HFFc6 (cell line): ENCODE results near the gene PPM1E. TPM values are rescaled to one million over a fixed set of nuclear protein-coding genes. Genes with fewer than 3 reads are reported as not detected.
"Not testable (repeated sequence)": the region's sequence is repeated elsewhere in the genome, so short reads cannot be mapped to it uniquely, and the experiment has no call there.

Experiments used
- DNase-seq: peaks from one replicate; pipeline ENCODE4 v3.0.0-alpha.2; 2018
- H3K27ac Mint-ChIP-seq: 2 replicates; pipeline ENCODE4 v1.8.0; 2020; ENCODE audit warnings: mild to moderate bottlenecking, mixed read lengths
- H3K27me3 Mint-ChIP-seq: 2 replicates; pipeline ENCODE4 v1.8.0; 2021; ENCODE audit warnings: mild to moderate bottlenecking, moderate library complexity, mixed read lengths; ENCODE audit not compliant: insufficient read depth
- H3K36me3 Mint-ChIP-seq: 2 replicates; pipeline ENCODE4 v1.8.0; 2021; ENCODE audit warnings: low read depth, mixed read lengths
- H3K4me1 Mint-ChIP-seq: 2 replicates; pipeline ENCODE4 v1.8.0; 2020; ENCODE audit warnings: low read depth, mixed read lengths
- H3K4me3 Mint-ChIP-seq: 2 replicates; pipeline ENCODE4 v1.8.0; 2020; ENCODE audit warnings: mild to moderate bottlenecking, moderate library complexity, mixed read lengths
- H3K9me3 Mint-ChIP-seq: 2 replicates; pipeline ENCODE4 v1.8.0; 2020; ENCODE audit warnings: mild to moderate bottlenecking, mixed read lengths
- CTCF ChIP-seq: fragments of 200-600 bp; sonication (generic); IDR thresholded peaks from 2 replicates; pipeline ENCODE4 v1.5.0; 2021; ENCODE audit warnings: antibody characterized with exemption, mild to moderate bottlenecking
- total RNA-seq, 6 experiments: library from RNA; stranded (reverse); fragmentation: NEBNext Ultra II Directional; extraction: Animal tissue kit (Norgen Biotek cat#: 25700); gene quantifications; 2 replicates in 1 of 6; 3 replicates in 5 of 6; pipeline ENCODE4 v1.2.3, GENCODE V29; 2021

The PPM1E gene
- total RNA-seq, 6 experiments from 2014 or later = not detected

GRCh38 chr17:58789831-58790230 is 34.2 kb downstream of the PPM1E start:
- no peak overlapping the region for H3K27ac Mint-ChIP-seq
- H3K36me3 Mint-ChIP-seq = no peaks in the 10 kb centered on the region

DNA sequence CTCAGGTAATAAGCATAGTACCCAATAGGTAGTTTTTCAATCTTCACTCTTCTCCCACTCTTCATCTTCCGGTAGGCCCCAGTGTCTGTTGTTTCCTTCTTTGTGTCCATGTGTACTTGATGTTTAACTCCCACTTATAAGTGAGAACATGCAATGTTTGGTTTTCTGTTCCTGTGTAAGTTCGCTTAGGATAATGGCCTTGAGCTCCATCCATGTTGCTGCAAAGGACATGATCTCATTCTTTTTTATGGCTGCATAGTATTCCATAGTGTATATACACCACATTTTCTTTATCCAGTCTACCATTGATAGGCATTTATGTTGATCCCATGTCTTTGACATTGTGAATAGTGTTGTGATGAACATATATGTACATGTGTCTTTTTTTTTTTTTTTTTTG is 38.9 kb downstream of the PPM1E start:
- not testable (repeated sequence) for H3K27ac Mint-ChIP-seq, H3K4me1 Mint-ChIP-seq, H3K36me3 Mint-ChIP-seq, DNase-seq, H3K4me3 Mint-ChIP-seq, H3K9me3 Mint-ChIP-seq
- H3K27me3 Mint-ChIP-seq = peaks cover 21% of the 10 kb centered on the region

More at GRCh38 chr17:58789831-58790230, 34.2 kb downstream of the PPM1E start:
- TF ChIP-seq CTCF = no peak
- Mint-ChIP-seq H3K9me3 (no peaks in the 10 kb centered on the region), H3K4me3 (no peak overlapping the region), H3K4me1 (peaks cover 15% of the 10 kb centered on the region), H3K27me3 (peaks cover 19% of the 10 kb centered on the region)
- DNase-seq = no peak

DNA sequence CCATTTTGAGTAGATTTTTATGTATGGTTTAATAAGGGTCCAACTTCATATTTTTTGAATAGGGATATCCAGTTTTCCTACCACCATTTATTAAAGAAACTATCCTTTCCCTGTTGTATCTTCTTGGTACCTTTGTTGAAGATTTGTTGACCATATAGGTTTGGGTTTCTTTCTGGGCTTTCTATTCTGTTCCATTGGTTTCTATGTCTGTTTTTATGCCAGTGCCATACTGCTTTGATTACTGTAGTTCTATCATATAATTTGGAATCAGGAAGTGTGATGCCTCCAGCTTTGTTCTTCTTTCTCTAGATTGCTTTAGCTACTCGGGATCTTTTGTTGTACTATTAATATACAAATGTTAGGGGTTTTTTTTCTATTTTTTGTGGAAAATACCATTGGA is 46.5 kb downstream of the PPM1E start:
- H3K9me3 Mint-ChIP-seq = no peaks in the 10 kb centered on the region; the same call in none of the 2 replicates
- H3K27ac Mint-ChIP-seq = no peak overlapping the region
- peaks cover 4% of the 10 kb centered on the region for H3K27me3 Mint-ChIP-seq
- no peaks in the 10 kb centered on the region for H3K36me3 Mint-ChIP-seq
- no peak overlapping the region for H3K4me3 Mint-ChIP-seq
- no peak for TF ChIP-seq CTCF
- H3K4me1 Mint-ChIP-seq = no peaks in the 10 kb centered on the region
- DNase-seq = no peak

GRCh38 chr17:58806046-58806445 is 50.4 kb downstream of the PPM1E start:
- no peak for DNase-seq
- Mint-ChIP-seq H3K36me3 (no peaks in the 10 kb centered on the region), H3K4me3 (no peak overlapping the region), H3K27me3 (peaks cover 4% of the 10 kb centered on the region; the same call in 1 of the 2 replicates), H3K9me3 (no peaks in the 10 kb centered on the region; the same call in none of the 2 replicates), H3K4me1 (no peaks in the 10 kb centered on the region), H3K27ac (no peak overlapping the region)
- TF ChIP-seq CTCF = no peak

DNA sequence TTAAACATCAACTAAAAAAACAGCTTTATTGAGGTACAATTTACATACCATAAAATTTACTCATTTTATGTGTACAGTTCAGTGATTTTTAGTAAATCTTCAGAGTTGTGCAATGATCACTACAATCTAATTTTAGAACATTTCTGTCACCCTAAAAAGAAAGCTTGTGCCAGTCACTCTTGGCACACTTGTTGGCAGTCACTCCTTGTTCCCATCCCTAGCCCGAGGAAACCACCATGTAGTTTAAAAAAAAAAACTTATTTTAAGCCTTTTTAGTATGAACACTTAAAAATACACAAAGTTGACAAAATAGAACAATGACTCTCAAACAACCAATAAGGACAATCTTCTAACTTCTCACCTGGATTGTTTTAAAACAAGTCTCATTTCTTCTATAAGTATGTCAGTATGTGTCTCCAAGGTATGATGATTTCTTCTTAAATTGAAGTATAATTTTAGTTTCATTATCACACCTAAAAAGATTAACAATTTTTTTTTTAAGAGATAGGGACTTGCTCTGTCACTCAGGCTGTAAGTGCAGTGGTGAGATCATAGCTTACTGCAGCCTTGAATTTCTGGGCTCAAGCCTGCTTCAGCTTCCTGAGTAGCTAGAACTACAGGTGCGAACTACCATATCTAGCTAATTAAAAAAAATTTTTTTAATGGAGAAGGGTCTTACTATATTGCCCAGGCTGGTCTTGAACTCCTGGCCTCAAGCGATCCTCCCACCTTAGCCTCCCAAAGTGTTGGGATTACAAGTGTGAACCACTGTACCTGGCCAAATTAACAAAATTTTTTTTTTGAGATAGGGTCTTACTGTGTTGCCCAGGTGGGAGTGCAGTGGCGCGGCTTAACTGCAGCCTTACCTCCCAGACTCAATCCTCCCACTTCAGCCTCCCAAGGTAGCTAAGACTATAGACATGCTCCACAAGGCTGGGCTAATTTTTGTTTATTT is 53.2 kb downstream of the PPM1E start:
- H3K9me3 Mint-ChIP-seq = no peaks in the 10 kb centered on the region
- no peak overlapping the region for H3K27ac Mint-ChIP-seq
- no peak for TF ChIP-seq CTCF
- H3K27me3 Mint-ChIP-seq = peaks cover 4% of the 10 kb centered on the region; the same call in 1 of the 2 replicates
- H3K4me3 Mint-ChIP-seq = no peak overlapping the region
- no peak for DNase-seq
- no peaks in the 10 kb centered on the region for H3K36me3 Mint-ChIP-seq
- no peaks in the 10 kb centered on the region for H3K4me1 Mint-ChIP-seq

DNA sequence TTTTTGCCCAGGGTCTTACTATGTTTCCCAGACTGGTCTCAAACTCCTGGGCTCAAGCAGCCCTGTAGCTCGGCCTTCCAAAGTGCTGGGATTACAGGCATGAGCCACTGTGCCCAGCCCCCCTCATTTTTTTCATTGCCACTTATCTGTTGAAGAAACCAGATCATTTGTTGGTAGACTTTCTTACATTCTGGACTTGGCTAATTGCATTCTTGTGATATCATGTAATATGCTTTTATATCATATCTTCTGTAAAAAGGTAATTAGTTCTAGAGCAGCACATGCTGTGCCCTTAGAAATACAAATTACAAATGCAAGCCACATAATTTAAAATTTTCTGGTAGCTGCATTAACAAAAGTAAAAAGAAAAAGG is 53.9 kb downstream of the PPM1E start:
- Mint-ChIP-seq H3K4me3 (no peak overlapping the region), H3K27ac (no peak overlapping the region), H3K4me1 (no peaks in the 10 kb centered on the region), H3K9me3 (no peaks in the 10 kb centered on the region), H3K36me3 (no peaks in the 10 kb centered on the region), H3K27me3 (peaks cover 4% of the 10 kb centered on the region; the same call in 1 of the 2 replicates)
- no peak for DNase-seq
- no peak for TF ChIP-seq CTCF
